Esophagus muscularis mucosa (tissue), 3 donors: ENCODE data around the gene FAM168B.

Source experiments
- CTCF ChIP-seq, 3 experiments: fragments of 200-600 bp in 2 of 3; fragments of 450-650 bp in 1 of 3; sonication (generic) in 2 of 3; IDR thresholded peaks; one replicate each; pipeline ENCODE4 v1.5.1; 2017 to 2019; ENCODE audit warnings: antibody characterized with exemption in 3 of 3, mild to moderate bottlenecking in 2 of 3, moderate library complexity in 1 of 3
- POLR2A ChIP-seq: fragments of 450-650 bp; IDR thresholded peaks from one replicate; pipeline ENCODE4 v1.6.1; 2017; ENCODE audit warnings: antibody characterized with exemption, moderate library complexity, mild to moderate bottlenecking, low read depth
- POLR2AphosphoS5 ChIP-seq, 2 donors: sonication (generic); formaldehyde crosslinking; IDR thresholded peaks; one replicate each; pipeline ENCODE4 v1.6.1; 2017; ENCODE audit warnings: antibody characterized with exemption in 2 of 2

- TF ChIP-seq CTCF (IDR thresholded peaks at IDR 0.05), result no peak
- no peak for TF ChIP-seq POLR2AphosphoS5 (IDR thresholded peaks at IDR 0.05)
- no peak for TF ChIP-seq POLR2A
Observed at GRCh38 chr2:131015764-131016163, 77.5 kb downstream of the FAM168B start.
